ENCODE data around the gene SNX8. TPM values are rescaled to one million over a fixed set of nuclear protein-coding genes. Genes with fewer than 3 reads are reported as not detected.

The SNX8 gene
- total and polyA plus RNA-seq, 8 donors, result 17.0 to 60.5 (median 27.4) TPM

DNA sequence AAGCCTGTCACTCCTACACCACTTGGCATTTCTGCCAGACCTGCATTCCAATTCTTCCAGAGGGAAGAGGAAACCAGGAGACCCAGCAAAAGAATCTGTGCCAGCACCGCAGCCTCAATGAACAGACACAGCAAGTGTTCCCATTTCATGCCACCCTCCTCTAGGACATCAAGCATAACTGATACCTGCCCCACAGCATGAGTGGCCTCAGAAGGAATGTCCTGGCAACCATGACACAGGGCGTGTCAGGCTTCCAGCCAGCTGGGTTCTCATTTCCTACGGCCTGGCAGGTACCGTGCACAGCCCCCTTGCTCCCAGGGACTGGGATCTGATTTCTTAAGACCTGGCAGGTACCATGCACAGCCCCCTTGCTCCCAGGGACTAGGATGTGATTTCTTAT lies 89.3 kb downstream of the SNX8 start:
- Histone ChIP-seq H3K4me1 (peaks cover under 1 to 3% of the 10 kb centered on the region in 2 donors), H3K27me3 (no peaks in the 10 kb centered on the region), H3K9me3 (no peaks in the 10 kb centered on the region), H3K36me3 (peaks cover 0 to 99% of the 10 kb centered on the region in 2 donors), H3K27ac (peak overlapping the region in 1 of 2 donors; percentile 69), H3K4me3 (no peak overlapping the region)
- intact Hi-C loops (cut with DNase I), result no loop called here
- no peak for TF ChIP-seq CTCF (IDR thresholded peaks at IDR 0.05)
- peak in 2 of 4 donors; percentile 54 to 76 for DNase-seq
- peak; percentile 89 for ATAC-seq

DNA sequence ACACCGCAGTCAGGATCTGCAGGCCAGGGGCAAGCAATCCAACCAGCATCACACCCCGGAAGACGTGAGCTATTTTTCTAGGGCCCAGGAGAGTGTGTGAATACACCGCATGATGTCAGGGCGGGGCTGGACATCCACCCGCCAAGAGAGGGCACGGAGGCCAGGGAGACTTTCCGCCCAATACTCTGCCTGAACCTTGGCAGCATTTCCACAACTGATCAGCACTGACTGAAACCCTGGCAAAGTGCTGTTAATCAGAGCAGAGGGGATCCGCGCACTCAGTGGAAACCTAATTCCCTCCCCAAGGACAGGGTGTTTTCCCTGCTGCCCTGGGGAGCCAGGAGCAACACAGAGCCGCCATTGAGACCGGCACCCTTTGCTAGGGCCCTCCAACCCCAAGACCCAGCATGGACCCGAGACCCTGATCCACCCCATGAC lies 89.7 kb downstream of the SNX8 start:
- Histone ChIP-seq H3K36me3 (peaks cover 0 to 98% of the 10 kb centered on the region in 2 donors), H3K27me3 (no peaks in the 10 kb centered on the region), H3K4me3 (no peak overlapping the region), H3K9me3 (no peaks in the 10 kb centered on the region), H3K4me1 (peaks cover 0 to 3% of the 10 kb centered on the region in 2 donors), H3K27ac (peak overlapping the region in 1 of 2 donors; percentile 69)
- no peak for TF ChIP-seq CTCF (IDR thresholded peaks at IDR 0.05)
- intact Hi-C loops (cut with DNase I), result no loop called here
- DNase-seq, result peak in 1 of 4 donors; percentile 52
- ATAC-seq, result no peak

DNA sequence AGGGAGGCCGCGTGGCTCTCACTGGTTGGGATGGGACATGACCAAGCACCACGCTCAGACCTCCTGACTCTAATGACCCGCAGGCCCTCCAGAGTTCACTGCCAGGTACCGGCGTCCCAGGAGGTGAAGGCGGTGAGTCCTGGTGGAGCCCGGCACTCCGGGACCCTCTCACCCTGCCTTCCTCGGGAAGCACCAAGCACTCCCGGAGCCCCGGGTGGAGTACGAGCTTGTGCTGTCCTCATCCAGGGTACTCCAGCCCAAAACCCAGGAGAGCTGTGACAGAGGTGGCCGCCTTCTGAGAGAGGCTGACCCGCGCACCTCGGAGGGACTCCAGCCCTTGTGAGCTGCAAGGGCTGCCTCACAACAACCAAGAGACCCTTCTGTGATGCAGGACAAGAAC lies 90.9 kb downstream of the SNX8 start:
- peaks cover 0 to 96% of the 10 kb centered on the region in 2 donors for H3K36me3 ChIP-seq
- DNase-seq (peak in 1 of 4 donors; percentile 70), ATAC-seq (no peak)
- H3K9me3 ChIP-seq, result no peaks in the 10 kb centered on the region
- intact Hi-C loops (cut with DNase I), result no loop called here
- no peaks in the 10 kb centered on the region for H3K27me3 ChIP-seq
- H3K4me1 ChIP-seq, result peaks cover 0 to 3% of the 10 kb centered on the region in 2 donors
- no peak overlapping the region for H3K4me3 ChIP-seq
- TF ChIP-seq CTCF (IDR thresholded peaks at IDR 0.05), result no peak
- H3K27ac ChIP-seq, result no peak overlapping the region

GRCh38 chr7:2222516-2222915 lies 91.7 kb downstream of the SNX8 start:
- Histone ChIP-seq H3K36me3 (peaks cover 0 to 96% of the 10 kb centered on the region in 2 donors), H3K27ac (no peak overlapping the region), H3K9me3 (no peaks in the 10 kb centered on the region), H3K4me3 (no peak overlapping the region), H3K4me1 (peaks cover 0 to 3% of the 10 kb centered on the region in 2 donors), H3K27me3 (no peaks in the 10 kb centered on the region)
- intact Hi-C loops (cut with DNase I), result no loop called here
- ATAC-seq (no peak), DNase-seq (peak in 1 of 4 donors; percentile 72)
- TF ChIP-seq CTCF (IDR thresholded peaks at IDR 0.05), result no peak

GRCh38 chr7:2220954-2221353 lies 93.3 kb downstream of the SNX8 start:
- H3K9me3 ChIP-seq, result no peaks in the 10 kb centered on the region
- DNase-seq, result peak in 1 of 4 donors; percentile 65
- H3K36me3 ChIP-seq, result peaks cover 0 to 96% of the 10 kb centered on the region in 2 donors
- no peak for TF ChIP-seq CTCF (IDR thresholded peaks at IDR 0.05)
- H3K27ac ChIP-seq, result no peak overlapping the region
- intact Hi-C loops (cut with DNase I), result no loop called here
- H3K27me3 ChIP-seq, result no peaks in the 10 kb centered on the region
- H3K4me1 ChIP-seq, result peaks cover 0 to 3% of the 10 kb centered on the region in 2 donors
- no peak for ATAC-seq
- no peak overlapping the region for H3K4me3 ChIP-seq
